Stimulated activated naive CD8-positive, alpha-beta T cell treated with anti-CD3 and anti-CD28 coated beads, Interleukin-15, amount 100 ng/mL, for 72 hours (primary cell): Measurements from ENCODE around the gene NUDT19.

Source experiments
- ATAC-seq: fragments of 150-1000 bp; cut with Tn5 transposase; 2 replicates; pipeline ENCODE4 v1.10.0; 2021; ENCODE audit warnings: mild to moderate bottlenecking, moderate library complexity
- DNase-seq, 2 donors: peaks; one replicate each; pipeline ENCODE4 v3.0.0; 2021 to 2022
- H3K27ac Mint-ChIP-seq, 2 donors: one replicate each; pipeline ENCODE4 v1.8.0; 2022; ENCODE audit warnings: mild to moderate bottlenecking in 2 of 2, mixed read lengths in 2 of 2, moderate library complexity in 2 of 2
- H3K27me3 Mint-ChIP-seq: one replicate; pipeline ENCODE4 v1.8.0; 2022; ENCODE audit warnings: mixed read lengths
- H3K4me1 Mint-ChIP-seq: one replicate; pipeline ENCODE4 v1.8.0; 2022; ENCODE audit warnings: mild to moderate bottlenecking, mixed read lengths
- H3K4me3 Mint-ChIP-seq, 2 donors: one replicate each; pipeline ENCODE4 v1.8.0; 2022; ENCODE audit warnings: mild to moderate bottlenecking in 2 of 2, mixed read lengths in 2 of 2, moderate library complexity in 1 of 2
- H3K9me3 Mint-ChIP-seq, 2 donors: one replicate each; pipeline ENCODE4 v1.8.0; 2022; ENCODE audit warnings: mixed read lengths in 2 of 2

Gene NUDT19

GRCh38 chr19:32669310-32669709 lies 22.3 kb upstream of the NUDT19 start:
- H3K4me1 Mint-ChIP-seq, result peaks cover 48% of the 10 kb centered on the region
- DNase-seq (no peak), ATAC-seq (no peak)
- H3K9me3 Mint-ChIP-seq, result no peaks in the 10 kb centered on the region
- H3K27ac Mint-ChIP-seq, result no peak overlapping the region
- H3K4me3 Mint-ChIP-seq, result no peak overlapping the region
- no peaks in the 10 kb centered on the region for H3K27me3 Mint-ChIP-seq

GRCh38 chr19:32671883-32672593 lies 19.6 kb upstream of the NUDT19 start:
- H3K9me3 Mint-ChIP-seq, result no peaks in the 10 kb centered on the region
- no peak overlapping the region for H3K4me3 Mint-ChIP-seq
- peaks cover 15% of the 10 kb centered on the region for H3K27me3 Mint-ChIP-seq
- DNase-seq, result no peak
- no peak for ATAC-seq
- peaks cover 56% of the 10 kb centered on the region for H3K4me1 Mint-ChIP-seq
- no peak overlapping the region for H3K27ac Mint-ChIP-seq

- no peak overlapping the region for H3K4me3 Mint-ChIP-seq
Measured at GRCh38 chr19:32672841-32673240, 18.8 kb upstream of the NUDT19 start.

GRCh38 chr19:32673573-32673972 lies 18.0 kb upstream of the NUDT19 start:
- ATAC-seq (no peak), DNase-seq (no peak)
- Mint-ChIP-seq H3K4me3 (peak overlapping the region in 1 of 2 donors; percentile 95), H3K4me1 (peaks cover 62% of the 10 kb centered on the region), H3K27me3 (peaks cover 27% of the 10 kb centered on the region), H3K9me3 (no peaks in the 10 kb centered on the region), H3K27ac (no peak overlapping the region)

More at GRCh38 chr19:32672841-32673240, 18.8 kb upstream of the NUDT19 start:
- Mint-ChIP-seq H3K9me3 (no peaks in the 10 kb centered on the region), H3K27me3 (peaks cover 23% of the 10 kb centered on the region), H3K27ac (no peak overlapping the region), H3K4me1 (peaks cover 63% of the 10 kb centered on the region)
- DNase-seq (no peak), ATAC-seq (no peak)

- ATAC-seq, result peak; percentile 35
- Mint-ChIP-seq H3K4me1 (peaks cover 56% of the 10 kb centered on the region), H3K9me3 (no peaks in the 10 kb centered on the region), H3K27ac (peak overlapping the region; percentile 91 to 94), H3K4me3 (peak overlapping the region; percentile 95 to 97), H3K27me3 (peaks cover 27% of the 10 kb centered on the region)
- no peak for DNase-seq
Measured at GRCh38 chr19:32674153-32674930, 17.3 kb upstream of the NUDT19 start.

GRCh38 chr19:32674931-32675719 lies 16.5 kb upstream of the NUDT19 start, which contains the start of gene ANKRD27:
Gene ANKRD27 (minus strand): TSS chr19:32675180. CDS start chr19:32659015, 16,165 bp downstream.
- peaks cover 48% of the 10 kb centered on the region for H3K4me1 Mint-ChIP-seq

GRCh38 chr19:32675720-32676185 lies 15.9 kb upstream of the NUDT19 start, which contains the start of gene RGS9BP:
Gene RGS9BP (plus strand): TSS chr19:32675848. CDS start chr19:32676264, 416 bp downstream.
- DNase-seq (peak; percentile 54 to 59), ATAC-seq (peak; percentile 51)
- Mint-ChIP-seq H3K4me1 (peaks cover 44% of the 10 kb centered on the region), H3K4me3 (peak within 1 kb of the TSS; percentile 84 to 85), H3K27me3 (peaks cover 27% of the 10 kb centered on the region), H3K9me3 (no peaks in the 10 kb centered on the region), H3K27ac (peak within 1 kb of the TSS in 1 of 2 donors; percentile 6)

More at GRCh38 chr19:32674931-32675719, 16.5 kb upstream of the NUDT19 start, which contains the start of gene ANKRD27:
- DNase-seq (peak; percentile 98 to 99), ATAC-seq (peak; percentile 95)
- peaks cover 27% of the 10 kb centered on the region for H3K27me3 Mint-ChIP-seq
- H3K27ac Mint-ChIP-seq, result peak within 1 kb of the TSS; percentile 91 to 94
- peak within 1 kb of the TSS; percentile 95 to 97 for H3K4me3 Mint-ChIP-seq
- no peaks in the 10 kb centered on the region for H3K9me3 Mint-ChIP-seq

- peak overlapping the region; percentile 84 to 85 for H3K4me3 Mint-ChIP-seq
- H3K9me3 Mint-ChIP-seq, result no peaks in the 10 kb centered on the region
- ATAC-seq (peak; percentile 0), DNase-seq (no peak)
- H3K27me3 Mint-ChIP-seq, result peaks cover 27% of the 10 kb centered on the region
- H3K27ac Mint-ChIP-seq, result no peak overlapping the region
- peaks cover 44% of the 10 kb centered on the region for H3K4me1 Mint-ChIP-seq
Measured at GRCh38 chr19:32676186-32676894, 15.3 kb upstream of the NUDT19 start.

GRCh38 chr19:32676895-32677359 lies 14.7 kb upstream of the NUDT19 start:
- Mint-ChIP-seq H3K4me3 (peak overlapping the region; percentile 10 to 49), H3K9me3 (no peaks in the 10 kb centered on the region), H3K27ac (no peak overlapping the region), H3K4me1 (peaks cover 39% of the 10 kb centered on the region), H3K27me3 (peaks cover 27% of the 10 kb centered on the region)
- ATAC-seq, result no peak
- DNase-seq, result no peak

- H3K27me3 Mint-ChIP-seq, result peaks cover 34% of the 10 kb centered on the region
- no peaks in the 10 kb centered on the region for H3K9me3 Mint-ChIP-seq
- H3K4me3 Mint-ChIP-seq, result no peak overlapping the region
- no peak overlapping the region for H3K27ac Mint-ChIP-seq
- H3K4me1 Mint-ChIP-seq, result peaks cover 31% of the 10 kb centered on the region
- ATAC-seq (no peak), DNase-seq (no peak)
Measured at GRCh38 chr19:32677657-32678056, 14.0 kb upstream of the NUDT19 start.

- DNase-seq, result no peak
- H3K4me3 Mint-ChIP-seq, result no peak overlapping the region
- peaks cover 10% of the 10 kb centered on the region for H3K4me1 Mint-ChIP-seq
Measured at GRCh38 chr19:32680986-32681385, 10.6 kb upstream of the NUDT19 start.

GRCh38 chr19:32682317-32682716 lies 9.3 kb upstream of the NUDT19 start:
- Mint-ChIP-seq H3K27ac (no peak overlapping the region), H3K4me3 (no peak overlapping the region), H3K4me1 (peaks cover 4% of the 10 kb centered on the region), H3K27me3 (peaks cover 16% of the 10 kb centered on the region), H3K9me3 (no peaks in the 10 kb centered on the region)
- no peak for DNase-seq
- ATAC-seq, result no peak

More at GRCh38 chr19:32680986-32681385, 10.6 kb upstream of the NUDT19 start:
- Mint-ChIP-seq H3K9me3 (no peaks in the 10 kb centered on the region), H3K27ac (no peak overlapping the region), H3K27me3 (peaks cover 28% of the 10 kb centered on the region)
- ATAC-seq, result no peak

GRCh38 chr19:32686847-32687475 lies 4.7 kb upstream of the NUDT19 start:
- DNase-seq (no peak), ATAC-seq (no peak)
- Mint-ChIP-seq H3K27me3 (peaks cover 7% of the 10 kb centered on the region), H3K4me1 (peaks cover 18% of the 10 kb centered on the region), H3K4me3 (no peak overlapping the region), H3K27ac (no peak overlapping the region), H3K9me3 (no peaks in the 10 kb centered on the region)

- no peaks in the 10 kb centered on the region for H3K9me3 Mint-ChIP-seq
- no peak overlapping the region for H3K27ac Mint-ChIP-seq
- ATAC-seq (no peak), DNase-seq (no peak)
- peaks cover 18% of the 10 kb centered on the region for H3K4me1 Mint-ChIP-seq
- no peak overlapping the region for H3K4me3 Mint-ChIP-seq
- no peaks in the 10 kb centered on the region for H3K27me3 Mint-ChIP-seq
Measured at GRCh38 chr19:32687681-32688080, 3.9 kb upstream of the NUDT19 start.
